GM18873 (cell line): Measurements from ENCODE around the gene SFRP4.
A peak's percentile ranks its signal among the peaks of the same experiment; 100 is the strongest.

Source experiments
- ATAC-seq: cut with Tn5 transposase; IDR thresholded peaks from one replicate; pipeline ENCODE4 v1.9.1; 2021; ENCODE audit warnings: mild to moderate bottlenecking, moderate library complexity, moderate number of reproducible peaks; ENCODE audit not compliant: unreplicated experiment, low FRiP score

SFRP4 gene

DNA sequence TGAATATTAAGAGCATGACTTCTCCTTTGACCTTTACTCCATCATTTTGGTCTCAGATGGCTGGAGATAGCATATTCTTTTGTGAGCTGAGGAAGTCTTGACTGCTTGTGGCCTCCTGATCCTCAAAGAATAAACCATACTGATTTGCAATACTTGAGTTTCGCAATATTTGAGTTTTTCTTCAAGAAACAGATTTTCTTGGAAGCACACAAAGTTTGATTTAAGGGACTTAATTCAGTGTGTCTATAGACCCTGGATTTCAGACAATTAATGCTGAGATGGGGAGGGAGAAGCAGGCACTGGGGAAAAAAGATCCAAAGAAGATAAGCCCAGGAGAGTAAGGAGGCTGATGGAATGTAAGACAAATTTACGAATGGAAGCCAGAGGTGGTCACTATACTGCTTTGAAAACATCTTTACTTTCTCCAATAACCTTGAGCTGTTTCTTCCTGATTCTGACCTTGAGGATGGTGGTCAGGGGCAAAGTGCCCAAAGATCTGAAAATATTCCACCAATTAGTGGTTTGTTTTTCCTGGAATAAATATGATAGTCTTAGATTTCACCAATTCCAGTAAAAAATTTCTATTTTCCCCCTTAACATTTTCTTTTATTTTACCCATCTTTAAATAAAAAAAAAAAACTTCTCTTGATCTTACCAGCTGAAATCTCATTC is 11.3 kb upstream of the SFRP4 start:
- ATAC-seq = no peak

DNA sequence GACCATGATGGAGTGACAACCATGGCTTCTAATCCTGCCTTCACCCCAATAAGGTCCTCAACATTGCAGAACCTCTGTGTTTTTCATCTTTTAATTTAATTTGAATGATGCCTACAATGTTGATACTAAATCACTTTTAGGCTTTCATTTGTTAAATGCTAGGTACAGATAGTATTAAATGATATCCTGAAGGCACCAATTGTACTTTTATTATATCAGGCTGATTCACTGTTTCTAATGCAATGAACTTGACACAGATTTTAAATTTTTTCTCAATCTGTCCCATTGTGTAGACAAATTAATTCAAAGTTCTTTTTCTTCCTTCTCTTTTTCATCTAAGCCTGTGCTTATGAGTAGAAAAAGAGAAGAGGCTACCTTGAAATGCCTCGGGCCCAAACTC is 9.0 kb upstream of the SFRP4 start:
- no peak for ATAC-seq

DNA sequence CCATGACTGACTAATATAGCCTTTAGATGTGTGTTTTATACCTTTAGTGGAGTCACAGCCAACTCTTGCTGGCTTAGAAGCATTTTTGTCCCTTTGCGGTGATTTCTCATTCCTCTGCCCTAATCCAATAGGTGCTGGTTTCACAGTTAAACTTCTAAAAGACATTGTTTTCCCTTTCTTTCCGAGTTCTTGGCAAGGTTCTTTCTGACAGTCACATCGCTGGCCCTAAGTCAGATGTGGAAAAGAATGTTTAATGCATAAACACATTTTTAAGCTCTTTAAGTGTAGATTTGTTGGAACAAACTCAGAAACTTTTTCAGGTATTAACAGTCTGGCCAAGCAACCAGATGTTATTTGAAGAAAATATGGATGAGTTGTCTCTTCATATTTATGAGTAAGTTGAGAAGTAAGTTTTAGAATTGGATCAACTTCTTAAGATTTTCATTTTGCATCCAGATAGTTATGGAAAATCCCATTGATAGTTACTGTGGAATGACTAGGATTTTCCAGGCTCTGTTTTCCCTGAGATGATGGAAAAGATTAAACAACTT is 7.9 kb upstream of the SFRP4 start:
- no peak for ATAC-seq

- no peak for ATAC-seq
Observed at GRCh38 chr7:37923996-37924395, 7.4 kb upstream of the SFRP4 start.

GRCh38 chr7:37921876-37922275 is 5.3 kb upstream of the SFRP4 start:
- ATAC-seq = no peak

DNA sequence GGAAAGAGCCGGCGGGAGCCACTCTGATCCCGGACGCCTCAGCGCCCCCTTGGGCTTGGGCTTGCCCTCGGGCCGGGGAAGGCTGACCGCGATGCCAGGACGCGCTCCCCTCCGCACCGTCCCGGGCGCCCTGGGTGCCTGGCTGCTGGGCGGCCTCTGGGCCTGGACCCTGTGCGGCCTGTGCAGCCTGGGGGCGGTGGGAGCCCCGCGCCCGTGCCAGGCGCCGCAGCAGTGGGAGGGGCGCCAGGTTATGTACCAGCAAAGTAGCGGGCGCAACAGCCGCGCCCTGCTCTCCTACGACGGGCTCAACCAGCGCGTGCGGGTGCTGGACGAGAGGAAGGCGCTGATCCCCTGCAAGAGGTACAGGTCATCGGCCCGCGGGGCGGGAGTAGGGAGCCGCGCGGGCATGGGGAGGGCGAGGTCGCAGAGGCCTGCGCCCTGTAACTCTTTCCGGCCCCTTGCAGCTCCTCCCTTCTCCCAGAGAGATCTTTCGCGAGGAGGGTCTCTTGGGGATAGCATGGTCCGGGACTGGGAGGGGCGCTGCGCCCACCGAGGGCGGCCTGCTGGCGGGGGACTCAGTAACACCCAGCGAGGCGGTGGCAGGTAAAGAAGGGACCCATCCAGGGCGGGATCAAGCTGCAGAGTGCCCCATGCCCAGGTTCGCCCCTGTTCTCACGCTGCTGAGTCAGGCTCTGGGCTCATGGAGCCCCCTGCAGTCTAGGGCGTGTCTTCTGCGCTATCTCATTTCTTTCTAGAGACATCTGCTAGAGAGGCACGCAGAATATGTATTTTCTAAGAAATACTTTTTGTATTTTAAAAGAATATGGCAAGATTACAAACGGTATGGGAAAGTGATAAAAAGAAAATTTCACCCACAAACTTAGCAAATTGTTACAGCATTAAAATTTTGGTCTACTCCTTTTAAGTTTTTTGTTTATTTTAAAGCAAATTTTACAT is 4.5 kb upstream of the SFRP4 start:
- ATAC-seq = peak; percentile 27

- peak; percentile 46 for ATAC-seq
Observed at GRCh38 chr7:37920305-37920848, 3.8 kb upstream of the SFRP4 start, which contains the start of gene EPDR1. TSS of gene EPDR1 (plus strand) at chr7:37920640. CDS start at chr7:37920940, 300 bp downstream.

DNA sequence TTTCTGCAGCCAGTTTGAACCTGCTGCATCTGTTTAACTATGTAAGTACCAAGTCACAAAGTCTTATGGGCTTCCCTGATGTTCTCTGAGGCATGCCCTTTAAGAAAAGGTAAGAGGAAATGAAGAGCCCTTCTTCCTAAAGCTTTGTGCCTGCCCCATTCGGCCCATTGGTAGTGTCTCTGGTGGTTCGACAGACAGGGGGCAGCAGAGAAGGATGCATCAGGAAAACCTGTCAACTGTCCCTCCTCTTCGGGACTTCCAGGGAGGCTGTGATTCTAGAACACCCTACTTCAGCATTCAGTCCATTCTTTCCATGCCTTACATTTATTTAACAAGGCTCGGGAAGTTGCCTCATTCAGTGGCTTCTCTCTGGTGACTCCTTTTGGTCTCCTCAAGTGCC is 1.9 kb upstream of the SFRP4 start:
- no peak for ATAC-seq

- ATAC-seq = no peak
Observed at GRCh38 chr7:37916017-37916672, 472 bp downstream of the SFRP4 start.

DNA sequence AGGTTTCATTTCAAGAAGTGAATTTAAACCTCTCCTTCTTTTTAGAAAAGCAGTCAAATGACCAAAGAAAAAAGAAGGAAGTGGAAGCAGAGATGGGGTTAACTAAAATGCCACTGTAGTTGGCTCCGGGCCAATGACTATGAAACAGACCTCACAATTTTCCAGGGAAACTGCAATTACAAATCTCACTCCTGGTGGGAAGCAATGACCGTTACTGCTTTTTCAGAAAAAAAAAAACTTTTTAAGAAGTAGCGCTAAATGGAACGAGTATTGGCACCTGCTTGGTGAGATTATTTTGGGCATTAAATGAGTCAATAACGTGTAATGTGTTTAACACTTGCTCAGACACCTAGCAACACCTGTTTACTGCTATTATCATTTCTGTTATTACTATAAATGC is 1.2 kb downstream of the SFRP4 start:
- ATAC-seq = no peak

DNA sequence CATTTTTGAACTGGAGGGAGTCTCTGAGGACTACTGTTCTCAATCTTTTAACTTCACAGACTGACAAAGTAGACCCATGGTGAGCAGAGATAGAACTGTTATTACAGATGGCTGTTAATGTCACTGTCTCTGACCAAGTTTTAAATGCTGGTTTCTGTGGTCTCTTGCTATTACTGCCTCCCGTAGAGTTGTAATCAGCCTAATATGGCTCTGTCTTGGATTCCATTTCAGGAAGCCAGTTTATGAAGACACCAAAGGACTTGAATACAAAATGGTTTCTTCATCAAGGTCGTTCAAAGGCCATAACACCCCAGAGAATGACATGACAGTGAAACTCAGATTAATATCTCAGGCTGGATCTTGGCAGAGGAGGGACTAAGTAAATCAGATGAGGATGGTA is 3.9 kb downstream of the SFRP4 start:
- ATAC-seq = no peak

DNA sequence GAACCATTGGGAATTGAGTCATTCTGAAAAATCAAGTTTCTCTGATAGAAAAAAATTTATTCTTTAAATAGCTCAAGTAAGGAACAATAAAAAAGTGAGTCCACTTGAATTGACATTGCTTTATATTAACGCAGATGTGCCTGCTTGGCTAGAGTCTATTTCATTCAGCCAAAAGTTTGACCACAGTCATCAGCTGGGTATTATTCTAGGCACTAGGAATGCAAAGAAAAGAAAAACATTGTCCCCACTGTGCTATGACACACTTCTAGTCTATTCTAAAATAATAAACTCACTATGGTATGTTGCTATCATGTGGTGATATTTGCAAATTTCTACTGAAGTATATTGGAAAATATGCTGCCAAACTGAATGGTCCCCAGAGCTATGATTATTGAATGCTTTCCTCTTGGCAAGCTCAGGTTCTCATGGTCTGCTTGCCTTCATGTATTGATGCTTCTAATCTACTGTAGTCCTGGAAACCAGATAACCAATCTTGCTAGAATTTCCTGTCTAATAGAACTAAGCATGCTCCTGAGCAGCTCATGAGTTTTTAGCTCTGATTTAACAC is 8.3 kb downstream of the SFRP4 start:
- no peak for ATAC-seq

DNA sequence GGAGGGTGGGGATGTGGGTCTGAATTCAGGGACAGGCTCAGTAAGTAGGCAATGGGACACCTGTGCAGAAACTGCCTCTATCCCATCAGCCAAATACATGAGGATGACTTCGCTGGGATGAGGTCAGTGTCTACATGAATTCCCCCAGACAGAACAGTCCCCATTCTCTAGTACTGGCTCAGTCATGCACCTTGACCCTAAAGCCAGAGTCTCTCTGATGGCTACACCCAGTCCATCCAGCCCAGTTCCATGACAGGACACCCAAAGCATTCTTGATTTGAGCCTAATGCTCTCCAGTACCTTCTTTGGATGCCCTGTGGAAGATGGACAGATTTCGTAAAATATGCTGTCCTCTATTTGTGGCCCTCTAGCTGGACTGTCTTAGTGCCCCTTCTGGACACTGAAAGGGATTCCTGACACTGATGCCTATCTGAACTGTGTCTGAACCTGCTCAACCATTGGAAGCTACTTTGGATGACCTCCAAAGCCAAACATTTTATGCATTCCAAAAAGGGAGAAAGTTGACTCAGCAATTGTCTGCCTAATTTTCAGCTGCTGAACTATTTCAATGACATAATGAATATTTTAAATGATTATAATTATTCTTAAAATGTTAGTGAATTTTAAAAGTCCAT is 14.6 kb downstream of the SFRP4 start:
- no peak for ATAC-seq

DNA sequence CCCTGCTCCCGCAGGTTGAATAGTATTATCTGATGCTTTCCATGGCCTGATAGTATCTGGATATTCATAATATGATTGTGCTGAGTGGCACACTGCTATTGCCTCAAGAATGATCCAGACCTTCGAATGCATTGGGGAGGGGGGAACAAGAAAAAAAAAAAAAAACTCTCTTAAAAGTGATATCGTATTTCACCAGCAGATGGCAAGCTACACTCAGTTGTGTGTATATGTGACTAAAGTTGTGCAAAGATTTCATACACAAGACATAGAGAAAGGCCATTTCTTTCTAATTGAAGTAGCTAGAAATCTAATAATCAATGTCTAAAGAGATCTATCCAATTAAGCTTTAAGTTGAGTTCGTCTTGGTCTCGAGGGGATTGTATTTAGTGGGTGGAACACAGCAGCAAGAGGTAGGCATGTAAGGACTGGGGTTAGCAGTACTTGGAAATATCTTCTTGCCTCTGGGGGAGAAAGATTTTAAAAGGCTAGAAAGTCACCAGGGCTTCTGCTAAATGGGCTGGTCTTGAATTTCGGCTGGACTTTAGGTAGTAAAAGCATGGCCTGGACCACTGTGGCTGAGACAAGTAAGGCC is 15.3 kb downstream of the SFRP4 start:
- ATAC-seq = no peak

DNA sequence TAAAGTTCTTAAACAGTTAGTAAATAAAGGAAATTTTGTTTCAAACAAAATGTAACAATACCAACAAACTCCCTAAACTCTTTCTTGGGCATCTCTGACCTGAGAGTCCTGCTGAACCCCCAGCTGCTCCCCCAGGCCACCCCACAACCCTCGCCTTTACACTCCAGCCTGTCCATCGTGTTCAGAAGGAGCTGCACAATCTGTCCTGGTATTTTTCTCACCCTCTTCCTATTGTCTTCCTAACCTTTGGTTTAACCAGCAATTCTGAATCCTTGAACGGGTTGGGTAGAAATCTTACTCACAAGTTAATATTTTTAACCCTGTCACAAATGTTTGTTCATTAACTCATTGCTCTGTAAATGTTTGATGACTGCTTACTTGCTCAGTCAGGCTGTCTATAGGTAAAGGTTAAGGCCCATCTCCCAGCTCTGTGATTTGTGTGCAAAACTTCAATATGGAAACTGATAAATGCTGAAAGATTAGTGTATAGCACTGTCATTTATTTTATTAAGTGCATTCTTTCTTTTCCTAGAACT is 16.8 kb downstream of the SFRP4 start:
- no peak for ATAC-seq

DNA sequence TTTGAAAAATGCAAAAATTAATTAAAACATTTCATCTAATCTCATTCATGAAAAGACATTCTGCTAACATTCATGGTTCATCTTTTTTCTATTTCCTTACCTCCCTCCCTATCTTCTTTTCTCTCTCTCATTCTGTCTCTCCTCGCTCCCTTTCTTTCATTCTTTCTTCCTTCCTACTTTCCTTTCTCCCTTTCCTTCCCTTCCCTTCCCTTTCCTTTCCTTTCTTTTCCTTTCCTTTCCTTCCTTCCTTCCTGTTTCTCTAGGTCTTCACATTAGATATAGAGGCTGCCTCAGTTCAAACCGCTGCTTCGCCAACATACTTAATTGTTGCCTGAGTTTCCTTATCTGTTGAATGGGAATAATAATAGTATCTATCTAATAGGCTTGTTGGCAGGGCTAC is 21.9 kb downstream of the SFRP4 start:
- no peak for ATAC-seq

DNA sequence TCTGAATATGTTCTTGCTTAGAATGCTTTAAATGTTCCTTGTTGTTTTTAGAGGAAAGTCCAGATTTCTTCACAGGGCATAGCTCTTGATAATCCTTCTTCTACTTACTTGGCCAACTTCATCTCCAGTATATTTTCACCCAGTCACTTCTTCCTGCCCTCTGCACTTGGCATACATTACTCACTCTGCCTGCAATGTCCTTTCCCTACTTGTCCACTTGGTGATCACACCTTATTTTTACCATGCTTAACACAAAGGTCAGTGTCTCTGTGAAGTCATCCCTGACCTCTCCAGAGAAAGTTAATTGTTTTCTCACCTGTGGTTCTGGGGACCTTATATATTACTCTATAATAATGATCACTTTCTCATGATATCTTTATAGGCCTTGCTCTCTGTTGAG is 23.3 kb downstream of the SFRP4 start:
- no peak for ATAC-seq

DNA sequence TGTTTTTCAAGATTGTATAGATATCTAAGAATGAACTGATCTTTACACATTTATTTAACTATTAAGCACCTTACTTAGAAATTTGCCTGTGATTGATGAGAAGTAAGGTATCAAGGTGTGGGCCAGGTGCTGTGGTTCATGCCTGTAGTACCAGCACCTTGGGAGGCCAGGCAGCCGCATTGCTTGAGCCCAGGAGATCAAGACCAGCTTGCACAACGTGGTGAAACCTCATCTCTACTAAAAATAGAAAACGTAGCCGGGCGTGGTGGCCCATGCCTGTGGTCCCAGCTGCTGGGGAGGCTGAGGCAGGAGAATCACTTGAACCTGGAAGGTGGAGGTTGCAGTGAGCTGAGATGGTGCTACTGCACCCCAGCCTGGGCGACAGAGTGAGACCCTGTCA is 34.5 kb downstream of the SFRP4 start:
- no peak for ATAC-seq
